Ovary (tissue), 3 donors: ENCODE measurements around the gene PROM2.

Experiments used
- EP300 ChIP-seq: sonication (generic); formaldehyde crosslinking; IDR thresholded peaks from one replicate; pipeline ENCODE4 v1.6.1; 2017; ENCODE audit warnings: antibody characterized with exemption
- POLR2A ChIP-seq: fragments of 450-650 bp; IDR thresholded peaks from one replicate; pipeline ENCODE4 v1.6.1; 2017; ENCODE audit warnings: antibody characterized with exemption, mild to moderate bottlenecking, moderate library complexity
- TF ChIP-seq, protein P1 (sequence below), 3 donors: fragments of 450-650 bp in 2 of 3; fragments of 200-600 bp in 1 of 3; IDR thresholded peaks; one replicate each; pipeline versions ENCODE4 v1.5.1 to v1.8.0; 2016 to 2022; ENCODE audit warnings: antibody characterized with exemption in 3 of 3, mild to moderate bottlenecking in 1 of 3
- donor health status: DM: no; HTN: no; CAD: no.

GRCh38 chr2:95278051-95278471 is 3.8 kb downstream of the PROM2 start:
- TF ChIP-seq POLR2A (no peak), EP300 (no peak)
- TF ChIP-seq, protein P1, sequence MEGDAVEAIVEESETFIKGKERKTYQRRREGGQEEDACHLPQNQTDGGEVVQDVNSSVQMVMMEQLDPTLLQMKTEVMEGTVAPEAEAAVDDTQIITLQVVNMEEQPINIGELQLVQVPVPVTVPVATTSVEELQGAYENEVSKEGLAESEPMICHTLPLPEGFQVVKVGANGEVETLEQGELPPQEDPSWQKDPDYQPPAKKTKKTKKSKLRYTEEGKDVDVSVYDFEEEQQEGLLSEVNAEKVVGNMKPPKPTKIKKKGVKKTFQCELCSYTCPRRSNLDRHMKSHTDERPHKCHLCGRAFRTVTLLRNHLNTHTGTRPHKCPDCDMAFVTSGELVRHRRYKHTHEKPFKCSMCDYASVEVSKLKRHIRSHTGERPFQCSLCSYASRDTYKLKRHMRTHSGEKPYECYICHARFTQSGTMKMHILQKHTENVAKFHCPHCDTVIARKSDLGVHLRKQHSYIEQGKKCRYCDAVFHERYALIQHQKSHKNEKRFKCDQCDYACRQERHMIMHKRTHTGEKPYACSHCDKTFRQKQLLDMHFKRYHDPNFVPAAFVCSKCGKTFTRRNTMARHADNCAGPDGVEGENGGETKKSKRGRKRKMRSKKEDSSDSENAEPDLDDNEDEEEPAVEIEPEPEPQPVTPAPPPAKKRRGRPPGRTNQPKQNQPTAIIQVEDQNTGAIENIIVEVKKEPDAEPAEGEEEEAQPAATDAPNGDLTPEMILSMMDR (IDR thresholded peaks at IDR 0.05) = no peak
